ENCODE results near the gene EME1.

- TF ChIP-seq CTCF (IDR thresholded peaks at IDR 0.05) = no peak
- no peak for TF ChIP-seq POLR2A (IDR thresholded peaks at IDR 0.05)
- TF ChIP-seq EP300 (IDR thresholded peaks at IDR 0.05) = no peak
Measured at GRCh38 chr17:50397919-50398285, 24.9 kb downstream of the EME1 start.
